ENCODE measurements around the gene C1QTNF9B.
"Not testable (repeated sequence)": the region's sequence is repeated elsewhere in the genome, so short reads cannot be mapped to it uniquely, and the experiment has no call there.

Gene C1QTNF9B

DNA sequence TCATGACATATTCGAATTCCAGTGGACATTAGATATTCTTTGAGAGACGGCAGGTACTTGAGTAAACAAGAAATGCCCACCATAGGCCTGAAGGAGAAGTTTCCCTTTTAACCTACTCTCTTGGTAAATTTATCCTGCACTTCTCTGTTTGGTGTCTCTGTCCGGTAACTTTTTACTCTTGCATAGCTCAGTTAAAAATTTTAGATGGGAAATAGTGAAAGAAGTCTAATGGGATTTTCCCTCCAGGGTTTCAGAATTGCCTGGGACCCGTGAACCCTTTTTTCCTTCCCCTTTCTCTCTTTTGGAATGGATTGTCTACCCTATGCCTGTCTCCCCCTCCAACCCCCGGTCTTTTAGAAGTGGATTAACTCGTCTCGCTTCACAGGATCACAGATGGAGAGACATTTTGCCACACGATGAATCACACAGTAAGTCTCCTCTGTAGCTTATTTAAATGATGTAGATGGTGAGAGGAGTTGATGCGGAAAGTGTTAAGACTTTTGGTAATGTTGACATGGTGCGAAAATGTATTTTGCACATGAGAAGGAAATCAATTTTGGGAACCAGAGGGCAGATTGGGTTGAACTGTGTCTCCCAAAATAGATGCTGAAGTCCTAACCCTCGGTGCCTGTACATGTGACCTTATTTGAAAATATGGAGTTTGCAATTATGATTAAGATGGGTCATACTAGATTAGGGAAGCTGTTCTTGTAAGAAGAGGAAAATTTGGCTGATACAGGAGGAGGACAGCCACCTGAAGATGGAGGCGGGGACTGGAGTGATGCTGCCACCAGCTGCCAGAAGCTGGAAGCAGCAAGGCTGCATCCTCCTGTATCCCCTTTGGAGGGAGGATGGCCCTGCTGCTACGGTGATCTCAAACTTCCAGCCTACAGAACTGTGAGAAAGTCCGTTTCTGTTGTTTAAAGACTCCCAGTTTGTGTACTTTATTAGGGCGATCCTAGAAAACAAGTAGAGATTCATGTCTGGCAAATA lies 7.4 kb downstream of the C1QTNF9B start:
- no peak for DNase-seq

DNA sequence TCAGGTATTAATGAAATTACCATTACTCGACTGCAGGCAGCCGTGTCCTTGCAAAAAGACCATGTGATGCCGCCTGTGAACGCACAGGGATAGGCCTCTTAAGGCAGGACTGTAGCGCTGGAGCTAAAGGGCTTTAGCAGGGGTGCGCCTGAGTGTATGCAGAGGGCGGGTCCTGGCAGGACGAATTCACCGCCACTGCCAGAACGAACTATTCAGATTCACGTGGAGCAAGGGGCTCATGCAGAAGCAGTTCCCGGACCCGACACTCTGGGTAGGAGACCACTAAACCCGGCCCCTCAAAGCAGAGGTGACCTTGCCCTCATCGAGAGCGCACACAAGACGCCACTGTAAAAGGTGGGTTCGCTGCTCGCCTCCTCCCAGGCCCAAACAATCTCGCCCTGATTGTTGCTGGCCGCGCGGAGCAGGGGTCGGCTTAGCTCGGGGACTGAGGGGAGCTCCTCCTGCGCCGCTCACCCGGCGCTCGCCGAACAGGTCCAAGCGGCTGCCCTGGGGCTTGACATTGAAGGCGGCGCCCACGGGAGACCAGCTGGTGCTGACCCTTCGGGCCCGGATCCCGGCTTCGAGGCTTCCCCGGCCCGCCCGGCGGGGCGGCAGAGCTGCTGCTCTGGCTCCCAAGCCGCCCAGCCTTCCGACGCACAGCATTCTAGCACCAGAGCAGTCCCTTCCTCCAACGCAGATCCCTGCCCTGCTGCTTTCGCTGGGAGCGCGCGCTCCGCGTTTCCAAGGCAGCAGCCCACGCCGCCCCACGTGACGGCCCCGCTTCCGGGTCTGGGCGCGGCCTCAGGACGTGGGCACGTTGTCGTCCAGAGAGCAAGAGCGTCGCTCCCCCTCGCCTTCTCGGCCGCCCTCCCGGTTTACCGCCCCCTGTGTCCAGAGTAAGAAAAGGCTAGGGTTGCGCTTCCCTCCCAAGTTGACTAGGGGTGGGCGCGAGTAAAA lies 8.4 kb downstream of the C1QTNF9B start, which contains the start of gene MIPEP:
Gene MIPEP (minus strand): TSS at position 743 of the 957 bp plus-strand sequence. CDS start 80 bp downstream, at position 663.
- peak; percentile 96 for DNase-seq

DNA sequence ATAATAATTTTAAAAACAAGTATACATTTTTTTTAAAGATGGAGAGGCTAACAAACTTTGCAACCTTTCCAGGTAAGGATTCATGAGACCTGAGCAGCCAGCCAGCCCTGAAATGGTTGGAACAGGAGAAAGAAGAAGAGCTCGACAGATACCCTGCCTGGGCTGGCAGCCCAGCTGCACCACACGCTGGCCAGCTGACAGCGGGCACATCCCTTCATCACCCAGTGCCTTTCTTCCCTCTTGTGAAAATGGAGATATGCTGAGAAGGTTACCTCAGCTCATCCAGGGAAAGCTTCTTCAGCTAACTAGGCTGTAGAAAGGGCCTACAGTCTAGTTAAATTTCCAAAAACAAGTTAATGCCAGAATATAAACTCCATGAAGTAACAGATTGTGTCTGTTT lies 12.9 kb downstream of the C1QTNF9B start:
- not testable (repeated sequence) for DNase-seq

DNA sequence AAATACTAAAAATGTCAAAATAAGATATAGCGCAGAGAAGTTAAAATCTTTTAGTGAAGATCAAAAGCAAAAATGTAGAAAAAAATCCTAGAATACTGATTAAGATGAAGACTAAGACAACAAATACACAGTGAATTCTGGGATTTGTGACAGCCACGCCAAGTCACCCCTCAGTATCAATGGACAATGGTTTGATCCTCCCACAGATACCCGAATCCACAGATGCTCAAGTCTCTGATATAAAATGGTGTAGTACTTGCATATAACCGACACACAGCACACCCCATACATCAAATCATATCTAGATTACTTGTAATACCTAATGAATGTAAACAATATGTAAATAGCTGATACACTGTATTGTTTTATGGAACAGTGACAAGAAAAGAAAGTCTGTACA lies 14.0 kb downstream of the C1QTNF9B start:
- DNase-seq = no peak

DNA sequence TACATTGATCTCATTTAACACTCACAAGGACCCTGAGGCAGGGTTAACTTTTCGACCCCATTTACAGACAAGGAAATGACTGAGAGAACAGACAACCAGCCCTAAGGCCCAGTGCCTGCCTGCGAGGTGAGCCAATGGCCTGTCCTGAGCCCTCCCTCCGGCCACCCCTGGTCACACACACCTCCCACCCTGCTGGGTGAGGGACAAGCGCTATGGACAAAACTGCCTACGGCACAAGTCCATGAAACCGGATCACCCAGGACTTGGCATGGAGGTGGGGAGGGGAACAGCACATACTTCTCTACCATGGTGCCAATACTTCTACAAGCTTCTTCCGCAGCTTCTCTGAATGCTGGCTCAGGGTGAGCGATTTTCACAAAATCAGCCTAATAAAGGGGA lies 15.9 kb downstream of the C1QTNF9B start:
- not testable (repeated sequence) for DNase-seq

DNA sequence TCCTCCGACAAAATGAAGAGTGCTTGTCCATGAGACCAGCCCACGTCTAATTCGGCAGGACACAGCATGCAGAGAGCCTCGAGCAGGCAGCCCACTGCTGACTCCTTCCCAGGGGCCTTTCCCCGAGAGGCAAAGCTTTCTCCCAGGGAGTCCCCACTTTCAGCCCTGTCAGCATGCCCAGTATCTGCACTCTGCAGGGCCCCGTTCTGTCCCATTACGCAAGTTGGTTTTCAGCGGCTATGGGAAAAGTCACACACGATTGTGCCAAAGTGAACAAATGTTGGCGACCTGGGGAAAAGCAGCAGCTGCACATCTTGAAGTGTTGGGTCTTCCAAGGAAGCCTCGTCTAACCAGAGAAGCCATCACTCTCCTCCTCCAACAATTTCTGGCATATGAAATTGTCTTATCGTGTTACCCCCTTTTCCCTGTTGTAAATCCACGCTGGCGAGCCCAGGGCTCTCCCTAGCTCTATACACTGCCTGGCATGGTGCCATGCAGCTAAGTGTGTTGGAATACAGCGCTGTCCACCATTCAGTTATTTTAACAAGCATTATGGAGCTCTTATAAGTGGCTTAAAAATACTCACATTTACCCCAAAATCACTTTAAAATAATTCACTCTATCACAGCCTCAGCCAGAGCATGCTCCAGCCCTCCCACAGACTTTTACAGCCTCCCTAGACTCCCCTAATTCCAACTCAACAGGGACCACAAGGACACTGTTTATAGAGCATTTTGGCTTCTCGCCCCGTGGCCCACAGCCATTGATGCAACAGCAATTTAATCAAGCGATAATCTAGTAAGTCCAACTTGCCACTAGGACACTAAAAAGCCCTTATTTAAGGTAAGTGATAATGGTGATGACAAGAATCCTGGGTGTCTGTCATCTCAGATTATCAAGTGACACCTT lies 16.6 kb downstream of the C1QTNF9B start:
- not testable (repeated sequence) for DNase-seq

DNA sequence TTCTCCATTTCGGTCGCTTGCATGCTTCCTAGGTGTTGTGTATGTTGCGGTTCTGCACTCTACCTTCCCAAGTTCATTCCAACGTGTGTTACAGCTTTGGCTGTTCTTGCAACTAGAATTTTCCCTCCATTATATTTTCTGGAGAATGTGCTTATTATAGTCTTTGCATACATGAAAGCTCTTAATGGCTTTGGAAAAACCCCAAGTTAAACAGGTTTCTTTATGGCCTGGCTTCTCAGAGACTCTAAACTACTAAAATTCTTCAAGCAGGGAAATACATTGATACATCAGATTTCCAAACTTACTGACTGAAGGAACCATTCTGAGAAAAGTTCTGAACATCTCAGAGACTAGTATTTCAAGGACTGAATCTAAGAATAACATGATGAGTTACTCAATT lies 20.0 kb downstream of the C1QTNF9B start:
- DNase-seq = no peak

DNA sequence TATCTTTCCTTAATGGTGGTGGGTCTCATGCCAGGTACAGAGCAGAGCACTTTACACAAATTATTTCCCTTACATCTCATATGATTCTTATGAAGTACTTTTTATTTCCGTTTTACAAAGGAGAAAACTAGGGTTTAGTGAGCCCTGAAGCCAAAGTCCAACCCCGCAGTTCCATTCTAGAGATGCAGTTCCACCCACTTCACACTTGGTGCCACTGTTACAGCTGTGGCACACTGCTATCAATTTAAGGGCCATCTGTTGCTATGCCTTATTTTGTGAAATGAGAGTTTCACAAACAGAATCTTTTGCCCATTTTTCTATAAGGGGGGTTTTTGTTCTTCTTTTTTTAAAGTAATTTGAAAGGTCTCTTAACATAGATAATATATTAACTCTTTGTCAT lies 21.0 kb downstream of the C1QTNF9B start:
- DNase-seq = no peak

DNA sequence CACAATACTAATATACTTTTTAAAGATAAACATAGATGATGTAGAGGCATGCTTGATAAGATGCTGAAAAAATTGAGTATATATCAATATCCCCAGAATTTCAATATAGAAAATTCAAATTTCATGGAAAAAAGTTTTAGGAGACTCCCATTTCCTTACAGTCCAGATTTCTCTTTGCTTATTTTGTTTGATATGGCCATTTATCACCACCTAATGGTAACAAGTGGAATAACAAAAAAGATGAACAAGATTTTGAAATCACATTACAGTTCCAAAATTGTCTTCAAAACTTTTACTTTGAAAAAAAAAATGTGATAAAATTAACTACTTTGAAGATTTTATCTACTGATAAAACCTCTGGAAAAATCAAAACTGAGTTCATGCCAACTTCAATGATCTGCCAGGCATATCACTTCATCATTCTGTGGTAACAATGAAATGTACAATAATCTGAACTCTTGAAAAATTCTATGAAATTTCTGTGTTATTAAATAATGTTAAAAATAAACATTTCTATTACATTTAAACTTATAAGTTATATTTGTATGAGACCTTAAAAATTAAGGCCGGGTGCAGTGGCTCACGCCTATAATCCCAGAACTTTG lies 25.6 kb downstream of the C1QTNF9B start:
- DNase-seq = no peak

DNA sequence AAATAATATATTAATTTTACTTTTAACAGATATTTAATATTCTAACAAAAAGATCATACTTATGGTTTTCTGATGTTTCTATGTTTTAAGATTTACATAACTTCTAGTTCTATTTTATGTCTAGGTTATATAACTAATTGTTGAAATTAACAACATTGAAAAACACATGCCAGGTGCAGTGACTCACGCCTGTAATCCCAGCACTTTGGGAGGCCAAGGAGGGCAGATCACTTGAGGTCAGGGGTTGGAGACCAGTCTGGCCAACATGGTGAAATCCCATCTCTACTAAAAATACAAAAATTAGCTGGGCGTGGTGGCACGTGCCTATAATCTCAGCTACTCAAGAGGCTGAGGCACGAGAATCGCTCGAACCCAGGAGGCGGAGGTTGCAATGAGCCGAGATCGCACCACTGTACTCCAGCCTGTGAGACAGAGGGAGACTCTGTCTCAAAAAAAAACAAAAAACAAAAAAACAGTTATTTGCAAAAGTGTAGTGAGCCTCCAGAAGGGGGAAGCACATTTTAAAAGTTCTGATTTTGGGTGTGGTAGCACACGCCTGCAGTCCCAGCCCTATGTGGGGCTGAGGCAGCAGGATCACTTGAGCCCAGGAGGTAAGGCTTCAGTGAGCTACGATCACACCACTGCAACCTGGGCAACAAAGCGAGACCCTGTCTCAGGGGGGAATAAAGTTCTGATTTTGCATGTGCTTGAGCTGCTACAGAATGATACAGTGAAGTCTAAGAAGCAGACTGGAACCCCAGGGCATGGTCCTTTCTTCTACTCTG lies 26.8 kb downstream of the C1QTNF9B start:
- DNase-seq = no peak

DNA sequence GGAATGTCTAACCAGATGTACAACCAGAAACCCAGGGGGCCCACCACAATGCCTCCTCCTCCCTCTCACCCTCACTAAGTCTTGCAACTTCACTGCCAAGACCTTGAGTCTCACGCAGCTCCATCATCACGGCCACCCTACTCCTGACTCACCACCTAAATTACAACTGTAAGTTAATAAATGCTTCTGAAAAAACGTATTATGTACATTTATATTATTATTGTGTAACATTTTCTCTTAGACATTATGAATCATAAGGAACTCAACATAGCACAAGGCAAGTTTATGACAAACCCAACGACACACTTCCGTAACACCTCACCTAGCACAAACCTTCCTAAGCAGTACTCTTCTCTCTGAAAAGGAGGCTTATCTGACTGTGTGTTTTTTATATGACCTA lies 28.8 kb downstream of the C1QTNF9B start:
- no peak for DNase-seq

DNA sequence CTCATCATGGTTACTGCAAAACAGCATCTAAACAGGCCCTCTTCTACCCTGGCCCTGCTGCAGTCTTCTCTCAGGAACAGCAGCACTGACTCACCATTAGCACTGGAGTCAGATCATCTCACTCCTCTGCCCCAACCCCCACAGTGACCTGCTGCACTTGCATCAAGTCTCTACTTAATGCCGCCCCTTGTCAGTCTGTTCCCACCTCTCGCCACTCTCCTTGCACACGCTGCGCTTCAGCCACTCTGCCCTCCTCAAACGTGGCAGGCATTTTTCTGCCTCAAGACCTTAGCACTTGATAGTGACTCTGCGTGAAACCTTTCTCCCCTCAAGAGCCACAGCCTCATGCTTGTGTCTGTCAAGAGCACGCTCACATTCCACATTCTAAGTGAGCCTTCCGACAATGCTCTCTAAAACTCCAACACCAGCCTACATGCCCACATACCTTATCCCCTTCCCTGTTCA lies 30.2 kb downstream of the C1QTNF9B start:
- DNase-seq = no peak

DNA sequence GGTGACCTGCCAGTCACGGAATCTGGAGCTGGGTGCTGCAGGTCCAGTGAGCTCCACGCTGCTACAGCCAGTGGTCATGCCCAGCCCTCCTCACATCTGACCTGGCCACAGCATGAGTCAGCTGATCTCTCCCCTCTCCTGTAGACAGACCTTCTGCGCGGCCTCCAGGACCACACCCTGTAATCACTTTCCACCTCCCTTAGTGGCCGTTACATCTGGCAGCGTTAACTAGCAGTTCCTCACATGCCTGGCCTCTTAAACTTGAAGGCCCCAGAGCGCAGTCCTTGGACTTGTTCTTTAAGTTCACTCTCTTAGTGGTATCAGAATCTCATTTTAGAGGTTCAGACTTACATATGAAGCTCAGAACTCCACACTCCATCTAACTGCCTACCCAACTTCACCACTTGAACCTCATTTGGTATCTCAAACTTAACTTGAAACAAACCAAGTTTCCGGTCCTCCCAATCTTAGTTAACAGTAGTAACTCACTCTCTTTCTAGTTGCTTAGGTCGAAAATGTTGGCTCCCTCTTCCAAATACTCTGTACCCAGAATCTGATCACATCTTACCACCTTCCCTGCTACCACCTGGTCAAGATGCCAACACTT lies 30.8 kb downstream of the C1QTNF9B start:
- no peak for DNase-seq

DNA sequence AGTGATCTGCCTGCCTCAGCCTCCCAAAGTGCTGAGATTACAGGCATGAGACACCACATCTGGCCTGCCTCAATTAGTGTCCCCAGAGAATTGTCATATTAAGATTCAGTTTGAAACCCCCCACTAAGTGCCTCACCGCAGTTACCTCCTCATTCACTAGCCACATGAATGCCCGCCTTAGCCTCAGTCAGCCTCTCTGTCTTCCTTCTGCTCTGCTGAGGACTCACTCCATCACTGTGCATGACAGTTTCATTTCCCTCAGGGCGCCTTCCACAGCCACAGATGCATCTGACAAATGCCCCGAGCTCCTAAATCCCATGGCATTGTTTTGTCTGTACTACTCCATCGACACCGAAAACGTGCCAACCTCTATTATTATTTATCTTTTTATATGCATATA lies 31.4 kb downstream of the C1QTNF9B start:
- no peak for DNase-seq

DNA sequence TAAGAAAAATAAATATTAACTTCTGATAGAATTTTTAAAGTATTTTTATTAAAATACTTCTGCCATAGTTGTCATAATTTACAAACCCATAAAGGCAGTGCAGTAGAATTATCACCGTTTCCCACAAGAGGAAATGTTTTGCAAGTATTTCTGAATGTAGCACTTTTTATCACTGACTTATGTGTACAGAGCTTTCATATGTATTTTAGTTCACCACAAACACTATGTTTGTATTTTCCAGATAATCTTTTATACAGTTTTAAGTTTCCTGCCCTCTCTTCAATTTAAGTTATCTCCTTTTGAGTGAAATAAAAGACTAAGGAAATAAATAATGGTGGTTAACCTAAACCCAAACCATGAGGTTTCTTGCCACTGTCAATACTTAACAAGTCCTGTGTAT lies 32.3 kb downstream of the C1QTNF9B start:
- no peak for DNase-seq

DNA sequence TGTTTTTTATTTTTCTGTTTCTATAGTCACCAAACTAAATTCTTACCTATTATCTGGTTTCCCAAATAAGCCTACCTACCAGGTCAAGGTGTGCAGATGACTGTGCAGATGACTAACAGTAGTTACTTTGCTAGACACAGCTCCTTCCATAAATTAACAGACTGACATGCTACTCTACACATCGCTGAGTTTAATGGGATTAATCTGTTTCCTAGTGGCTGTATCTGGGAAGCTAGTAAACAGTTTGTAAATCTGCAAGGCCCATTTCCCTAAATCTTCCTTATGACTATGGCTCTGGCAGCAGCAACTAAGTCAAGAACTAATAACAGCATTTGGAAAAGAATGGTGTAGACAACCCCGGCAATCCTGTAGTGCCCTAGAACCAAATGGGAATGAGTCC lies 36.0 kb downstream of the C1QTNF9B start:
- no peak for DNase-seq

DNA sequence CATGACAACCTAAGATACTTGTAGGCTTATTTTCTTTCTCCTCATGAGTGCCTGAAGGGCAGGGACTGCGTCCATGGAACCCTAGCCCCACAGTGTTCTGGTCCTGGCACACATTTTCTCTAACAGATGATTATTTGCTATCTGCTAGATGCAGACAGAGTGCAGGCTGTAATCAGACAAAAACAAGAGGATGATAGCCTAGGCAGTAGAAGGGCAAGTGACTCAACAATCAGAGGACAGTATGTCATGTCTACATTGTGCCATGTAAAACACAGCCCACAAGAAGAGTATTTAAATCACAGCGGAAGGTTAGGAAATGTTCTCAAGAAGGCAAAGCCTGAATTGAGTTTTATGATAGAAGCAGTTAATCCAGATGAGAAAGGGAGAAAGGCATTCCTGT lies 37.4 kb downstream of the C1QTNF9B start:
- DNase-seq = no peak

DNA sequence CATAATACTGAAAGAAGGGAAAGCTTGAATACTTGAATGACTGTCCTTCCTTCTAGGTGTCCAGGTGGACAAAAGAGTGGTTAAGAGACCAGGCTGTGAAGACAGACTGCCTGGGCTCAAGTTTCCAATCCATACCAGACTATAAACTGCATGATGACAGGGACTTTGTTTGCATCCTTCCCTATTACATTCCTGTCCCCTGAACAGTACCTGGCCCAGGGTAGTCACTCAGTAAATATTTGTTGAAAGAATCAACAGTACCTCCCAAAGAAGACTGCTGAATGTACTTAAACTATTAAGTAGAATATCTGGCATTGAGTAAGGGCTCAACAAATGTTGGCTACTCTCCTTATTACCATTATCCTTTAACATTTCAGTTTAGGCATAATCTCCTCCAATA lies 37.8 kb downstream of the C1QTNF9B start:
- no peak for DNase-seq

DNA sequence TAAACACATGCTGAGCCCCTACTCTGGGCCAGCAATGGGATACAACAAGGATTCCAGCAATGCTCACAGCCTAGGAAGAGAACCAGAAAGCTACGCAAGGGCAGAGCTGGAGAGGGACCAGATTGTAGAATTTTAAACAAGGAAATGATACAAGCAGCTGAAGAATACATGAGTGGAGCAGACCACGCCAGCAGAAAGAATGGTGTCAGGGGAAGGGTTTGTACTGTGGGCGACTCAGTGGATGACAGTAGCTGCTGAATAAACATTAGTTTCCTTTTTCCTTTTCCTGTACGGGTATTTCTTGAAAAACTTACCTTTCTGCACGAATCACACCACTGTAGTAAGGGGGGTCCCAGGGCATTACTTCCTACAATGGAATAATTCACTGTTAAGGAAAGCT lies 38.8 kb downstream of the C1QTNF9B start:
- DNase-seq = no peak

DNA sequence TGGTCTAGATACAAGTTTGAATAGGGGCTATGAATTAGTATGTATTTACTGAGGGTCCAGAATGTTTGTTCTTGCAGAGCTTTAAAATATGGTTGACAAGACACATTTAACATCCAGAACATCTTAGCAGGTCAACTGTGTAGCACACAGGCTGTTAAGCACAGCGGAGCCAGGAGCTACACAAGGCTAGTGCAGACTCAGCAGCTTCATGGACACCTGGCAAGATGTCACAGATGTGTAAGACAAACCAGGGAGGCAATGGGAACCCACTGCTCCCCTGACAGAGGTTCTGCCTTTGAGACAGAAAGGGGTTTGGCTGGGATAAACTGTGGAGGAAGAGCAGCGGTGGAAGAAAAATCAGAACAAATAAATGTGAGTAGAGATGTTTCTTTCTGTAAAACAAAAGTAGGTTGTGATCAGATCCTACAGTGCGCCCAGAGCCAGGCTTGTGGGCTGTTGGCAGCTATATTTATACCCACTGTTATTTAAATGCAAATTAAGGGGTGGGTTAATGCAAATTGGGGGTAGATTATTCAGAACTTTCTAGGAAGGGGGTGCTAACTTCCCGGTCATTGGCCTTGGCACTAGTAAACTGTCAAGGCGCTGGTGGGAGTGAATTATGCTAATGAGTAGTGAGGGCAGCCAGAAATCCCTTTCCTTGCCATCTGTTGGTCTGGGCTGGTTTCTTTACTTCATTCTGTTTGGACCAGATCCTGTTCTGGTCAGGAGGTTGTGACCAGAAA lies 41.1 kb downstream of the C1QTNF9B start:
- DNase-seq = no peak

All from activated T-cell treated with anti-CD3 and anti-CD28 coated beads, Interleukin-2, amount 50 U/mL, for 48 hours (primary cell).